ENCODE measurements around the gene MYH6.

- TF ChIP-seq CTCF (IDR thresholded peaks at IDR 0.05) = no peak
- TF ChIP-seq POLR2AphosphoS5 (IDR thresholded peaks at IDR 0.05; ENCODE audit: insufficient read depth in 1 of 2, low read depth in 1 of 2) = no peak
Observed at GRCh38 chr14:23360496-23360895, 47.6 kb downstream of the MYH6 start.
